NCI-H345 treated with DMSO at 0.1 percent for 48 hours (cell line): ENCODE results near the gene TMPRSS11D.

ENCODE experiments used
- DNase-seq: peaks from one replicate; lab custom pipeline; 2025; ENCODE audit not compliant: unreplicated experiment; lab: John Stamatoyannopoulos, UW

TMPRSS11D gene

DNA sequence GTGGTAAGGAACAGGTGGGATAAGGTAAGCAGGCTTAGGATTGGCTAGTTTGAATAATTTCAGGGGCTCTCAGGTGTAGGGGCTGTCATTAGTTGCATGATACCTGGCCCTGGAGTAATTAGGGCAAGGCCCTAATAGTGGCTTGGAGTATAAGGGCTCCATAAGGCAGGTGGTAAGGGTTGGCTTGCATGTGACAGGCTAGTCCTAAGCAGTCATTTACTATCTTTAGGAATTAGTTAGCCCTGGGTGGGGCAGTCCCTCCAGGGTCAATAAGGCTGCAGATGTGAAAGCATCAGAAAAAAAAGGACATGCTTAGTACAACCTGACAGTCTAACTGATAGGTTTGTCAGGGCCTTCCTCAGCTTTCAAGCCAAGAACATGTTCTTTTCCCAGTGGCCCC, 7.8 kb upstream of the TMPRSS11D start:
- no peak for DNase-seq

DNA sequence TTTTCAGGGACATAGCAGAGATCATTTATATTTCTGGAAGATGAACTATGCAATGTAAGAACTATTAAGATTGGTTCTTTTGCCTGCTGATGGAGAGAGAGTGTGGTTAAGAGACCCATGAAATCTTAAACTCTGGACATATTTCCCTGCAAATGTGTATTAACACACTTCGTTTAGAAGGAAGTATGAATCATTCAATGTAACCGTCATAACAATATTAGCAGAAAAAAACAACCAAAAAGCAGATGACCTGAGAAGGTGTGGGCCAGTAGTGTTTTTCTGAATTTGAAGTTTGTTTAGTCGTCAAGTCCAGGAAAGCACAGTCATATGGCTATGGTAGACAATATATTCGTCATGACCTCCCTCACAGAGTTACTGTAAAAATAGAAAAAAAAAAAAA, 2.5 kb upstream of the TMPRSS11D start:
- DNase-seq: no peak

DNA sequence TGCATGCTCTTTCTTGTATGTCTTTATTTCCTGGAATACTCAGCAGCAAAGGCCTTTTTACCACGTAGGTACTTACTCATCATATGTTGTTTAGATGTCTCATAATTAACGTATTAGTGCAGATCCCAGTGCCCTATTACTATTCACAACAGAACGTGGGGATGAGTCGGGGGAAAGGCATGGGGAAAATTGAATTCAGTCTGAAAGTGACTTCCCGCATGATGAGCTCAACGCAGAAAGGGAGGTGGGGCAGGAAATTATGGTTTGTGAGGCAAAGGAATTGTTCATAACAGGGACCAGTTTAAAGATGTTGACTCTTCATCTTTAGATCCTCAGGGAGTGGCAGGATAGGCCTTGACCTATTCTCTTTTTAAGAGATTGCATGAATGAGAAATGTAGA, 2.0 kb upstream of the TMPRSS11D start:
- no peak for DNase-seq

DNA sequence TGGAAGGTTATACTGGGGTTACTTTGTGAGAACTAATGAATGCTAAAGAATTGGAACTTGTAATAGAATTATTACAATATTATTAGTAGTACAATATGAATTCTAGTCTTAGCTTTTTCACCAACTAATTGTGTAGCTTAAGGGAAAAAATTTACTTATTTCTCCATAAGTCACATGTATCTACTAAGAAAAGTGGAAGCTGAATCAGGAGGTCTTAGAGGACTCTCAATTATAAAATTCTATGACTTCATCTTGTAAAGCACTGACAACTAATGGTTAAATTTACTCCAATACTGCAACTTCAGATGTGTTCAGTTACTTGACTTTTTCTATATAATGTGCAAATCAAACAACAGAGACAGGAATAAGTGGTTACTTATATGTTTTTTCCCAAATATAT, 899 bp upstream of the TMPRSS11D start:
- no peak for DNase-seq

DNA sequence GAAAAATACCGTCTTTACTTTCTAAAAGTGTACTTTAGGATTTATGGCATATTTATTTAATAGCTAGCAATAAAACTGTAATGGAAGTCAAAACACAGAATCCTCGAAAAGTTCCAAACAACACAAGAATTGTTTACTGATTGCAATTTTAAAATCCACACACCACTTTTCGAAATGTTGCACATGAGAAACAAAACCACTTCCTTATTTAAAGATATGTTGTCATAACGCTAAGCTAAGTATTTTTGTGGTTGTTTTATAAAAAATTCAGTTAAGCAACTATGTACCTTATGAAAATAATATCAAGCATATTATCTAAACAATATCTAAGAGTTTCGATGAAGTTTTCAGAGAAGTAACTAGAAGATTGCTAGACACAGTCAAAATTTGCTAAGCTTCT, 344 bp downstream of the TMPRSS11D start:
- DNase-seq: no peak

DNA sequence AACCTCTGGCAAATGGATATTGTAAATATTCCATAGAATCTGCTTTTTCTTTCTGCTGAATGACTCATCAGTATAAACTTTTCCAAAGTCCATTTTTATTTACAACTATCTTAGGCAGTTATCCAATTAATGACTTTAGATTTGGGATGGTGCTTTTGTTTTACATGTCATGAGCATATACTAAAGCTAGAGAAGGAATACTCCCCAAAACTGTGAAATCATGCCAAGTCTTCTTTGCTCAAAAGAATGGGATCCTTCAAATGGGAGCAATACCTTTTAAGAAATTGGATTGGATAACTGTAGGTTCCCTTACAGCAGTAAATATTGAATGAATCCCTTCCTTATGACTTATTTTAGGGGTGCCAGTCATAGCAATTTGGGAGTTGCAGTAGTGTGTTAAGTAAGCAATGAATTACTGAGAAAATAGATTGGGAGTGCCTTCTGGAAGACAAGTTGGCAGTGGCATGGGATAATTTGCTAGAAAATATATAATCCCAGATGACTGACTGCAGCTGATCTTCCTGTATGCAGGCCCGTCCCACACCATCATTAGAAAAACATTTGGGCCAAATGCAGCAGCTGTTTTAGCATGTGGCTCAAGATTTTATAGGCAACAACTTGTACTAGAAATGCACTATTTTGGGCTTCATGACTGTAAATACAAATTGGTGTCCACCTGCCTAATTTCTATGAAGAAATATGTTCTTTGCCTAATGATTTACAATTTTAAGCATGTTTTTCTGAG, 2.8 kb downstream of the TMPRSS11D start:
- no peak for DNase-seq

DNA sequence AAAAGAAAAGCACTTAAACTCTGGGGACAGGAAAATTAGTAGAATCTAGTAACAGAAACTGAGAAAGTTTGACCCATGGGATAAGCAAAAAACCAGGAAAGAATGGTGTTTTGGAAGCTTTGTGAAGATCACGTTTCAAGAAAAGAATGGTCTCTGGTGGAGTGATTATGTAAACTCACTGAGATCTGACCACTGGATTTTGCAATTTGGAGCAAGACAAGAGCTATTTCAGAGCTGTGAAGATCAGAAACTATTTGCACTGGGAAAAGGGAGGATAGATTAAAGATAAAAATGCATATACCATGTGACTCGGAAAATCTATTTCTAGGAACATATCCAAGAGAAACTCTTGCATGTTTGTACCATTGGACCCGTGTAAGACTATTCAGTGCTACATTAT, 4.3 kb downstream of the TMPRSS11D start:
- no peak for DNase-seq

DNA sequence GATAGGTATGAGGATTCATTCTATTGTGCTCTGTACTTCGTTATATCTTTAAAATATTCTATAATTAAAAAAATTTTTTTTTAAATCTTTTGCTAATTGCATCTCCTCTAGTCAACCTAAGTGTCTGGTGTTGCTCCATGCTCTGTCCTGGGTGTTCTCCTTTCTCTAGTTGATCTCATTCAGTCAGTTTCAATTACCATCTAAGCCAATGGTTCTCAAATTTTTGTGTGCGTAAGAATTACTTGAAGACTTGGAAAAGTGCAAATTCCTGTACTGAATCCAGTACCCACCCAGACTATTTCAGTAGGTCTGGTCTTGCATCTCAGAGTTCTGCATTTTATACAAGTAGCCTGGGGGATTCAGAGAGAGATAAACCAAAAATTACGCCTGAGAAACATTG, 6.7 kb downstream of the TMPRSS11D start:
- DNase-seq: no peak

DNA sequence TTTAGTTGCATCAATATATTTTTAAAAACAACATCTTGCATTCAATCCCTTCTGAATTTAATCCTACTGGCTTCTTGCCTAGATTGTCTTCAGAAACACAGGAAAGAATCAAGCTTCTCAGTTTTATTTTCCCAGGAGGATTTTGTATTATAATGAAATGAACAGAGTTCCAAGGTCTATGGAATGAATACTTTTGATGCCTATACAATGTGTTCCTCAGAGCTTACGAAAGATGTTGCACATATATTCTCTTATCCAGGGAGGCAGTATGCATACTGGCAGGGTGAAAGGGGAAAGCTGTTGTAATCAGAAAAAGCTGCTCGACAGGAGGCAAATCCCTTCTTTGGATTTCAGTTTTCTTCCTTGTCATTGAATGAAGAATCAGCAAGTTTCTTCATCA, 8.8 kb downstream of the TMPRSS11D start:
- DNase-seq: no peak

DNA sequence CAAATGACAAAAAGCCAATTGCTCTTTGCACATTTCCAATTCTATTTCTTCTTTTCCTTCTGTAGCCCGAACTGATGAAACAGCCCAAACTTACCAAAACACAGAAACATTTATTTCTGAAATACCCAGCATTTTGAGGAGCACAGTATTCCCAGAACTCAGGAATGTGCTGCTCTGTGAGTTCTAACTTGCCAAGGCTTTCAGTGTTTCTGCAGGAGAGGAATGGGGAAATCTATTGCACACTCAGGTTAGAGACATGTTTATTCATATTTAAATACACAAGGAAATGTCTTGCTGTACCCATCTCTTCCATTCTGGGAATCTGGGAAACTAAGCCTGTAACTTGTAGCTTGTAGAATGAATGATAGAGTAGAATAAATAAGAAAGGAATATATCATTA, 10.7 kb downstream of the TMPRSS11D start:
- no peak for DNase-seq

DNA sequence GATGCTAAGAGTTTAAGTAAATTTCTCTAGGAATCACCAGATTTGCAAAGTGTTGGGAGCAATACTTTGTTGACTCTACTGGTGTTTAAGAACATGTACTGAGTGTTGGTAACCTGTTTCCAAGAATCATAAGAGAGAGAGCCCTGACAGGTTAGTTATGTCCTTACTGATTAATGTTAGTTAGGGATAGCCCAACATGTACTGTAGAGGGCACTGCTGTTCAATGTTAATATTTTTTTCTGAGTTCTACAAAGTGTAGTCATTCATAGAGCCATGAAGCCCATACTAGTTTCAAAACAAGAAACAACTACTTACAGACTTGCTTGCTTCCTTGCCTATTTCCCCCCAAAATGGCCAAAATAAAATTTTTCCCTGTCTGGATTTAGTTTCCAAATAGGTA, 11.9 kb downstream of the TMPRSS11D start:
- DNase-seq: no peak

DNA sequence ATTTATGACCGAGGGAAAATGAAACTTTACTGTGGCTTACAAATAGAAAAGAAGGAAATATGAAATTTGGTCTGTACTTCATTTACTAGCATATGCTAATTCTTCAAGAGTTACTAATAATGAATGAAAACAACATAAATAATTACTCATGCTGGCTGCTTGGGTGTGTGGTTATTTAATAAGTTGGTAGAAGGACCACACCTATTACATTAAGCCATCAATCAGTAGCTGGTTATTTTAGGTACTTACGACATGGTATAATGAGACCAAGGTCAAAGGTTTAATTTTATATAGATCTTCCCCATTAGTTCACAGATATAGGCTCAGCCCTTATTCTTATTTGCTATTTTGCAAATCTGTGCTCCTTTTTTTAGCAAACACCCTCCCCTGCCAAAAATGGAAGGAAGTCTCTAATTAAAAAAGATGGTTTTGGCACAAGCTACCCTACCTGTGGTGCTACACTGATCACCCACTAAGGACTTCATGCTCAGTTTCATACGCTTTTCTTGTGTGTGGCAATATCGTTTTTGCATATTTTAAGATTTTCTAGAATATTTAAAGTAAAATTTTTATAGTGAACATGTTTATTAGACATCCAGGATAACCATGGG, 14.1 kb downstream of the TMPRSS11D start:
- DNase-seq: no peak

DNA sequence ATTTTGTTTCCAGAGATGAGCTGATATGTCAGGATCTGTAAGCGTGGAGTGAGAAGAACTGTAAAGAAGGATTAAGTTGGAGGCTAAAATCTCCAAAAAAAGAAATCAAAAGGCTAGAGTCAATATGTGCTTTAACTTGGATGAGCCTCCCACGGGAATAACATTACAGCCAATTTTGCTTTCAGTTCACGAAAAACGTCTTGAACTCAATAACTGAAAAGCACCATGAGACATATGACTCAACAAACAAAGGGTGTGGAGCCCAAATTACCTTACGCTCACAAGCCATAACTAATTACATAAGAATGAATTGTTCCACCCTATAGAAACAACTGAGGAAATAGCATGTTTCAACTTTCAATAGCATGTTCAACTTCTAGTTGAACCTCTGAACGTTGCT, 22.3 kb downstream of the TMPRSS11D start:
- DNase-seq: peak; percentile 6

DNA sequence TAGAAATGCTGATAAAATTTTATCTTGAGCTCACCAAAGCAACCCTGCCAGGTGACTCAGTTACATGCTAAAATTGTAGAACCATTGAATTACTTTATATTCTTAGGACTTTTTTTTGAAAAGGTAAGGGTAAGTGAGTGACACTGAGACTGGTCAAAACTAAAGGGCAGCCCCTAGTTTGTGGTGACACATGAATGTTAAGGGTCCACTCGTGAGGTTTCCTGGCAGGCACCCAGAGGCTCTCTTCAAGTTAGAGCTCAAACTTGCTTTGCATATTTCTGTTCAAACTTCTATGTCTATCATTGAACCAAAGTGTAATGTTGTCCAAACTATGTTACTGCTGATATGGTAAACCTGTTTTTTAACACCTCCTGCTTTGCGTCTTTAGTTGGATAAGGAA, 30.5 kb downstream of the TMPRSS11D start:
- no peak for DNase-seq

DNA sequence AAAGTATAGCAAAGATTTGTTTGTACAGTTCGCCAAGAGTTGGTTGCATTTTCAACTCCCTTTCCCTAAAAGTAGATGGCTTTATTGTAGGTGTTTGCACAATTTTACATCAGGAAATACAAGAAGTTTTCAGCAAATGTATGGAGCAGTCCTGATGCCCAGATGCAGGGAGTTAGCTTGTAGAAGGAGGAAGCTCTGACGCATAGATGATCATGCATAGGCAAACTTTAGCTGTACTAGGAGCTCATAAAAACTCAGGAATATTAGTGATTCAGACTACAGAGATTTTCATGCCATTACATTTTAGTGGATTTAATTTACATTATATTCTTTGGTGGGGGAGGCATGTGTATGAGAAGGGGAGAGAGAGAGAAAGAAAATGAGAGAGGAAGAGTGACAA, 62.9 kb downstream of the TMPRSS11D start:
- no peak for DNase-seq

DNA sequence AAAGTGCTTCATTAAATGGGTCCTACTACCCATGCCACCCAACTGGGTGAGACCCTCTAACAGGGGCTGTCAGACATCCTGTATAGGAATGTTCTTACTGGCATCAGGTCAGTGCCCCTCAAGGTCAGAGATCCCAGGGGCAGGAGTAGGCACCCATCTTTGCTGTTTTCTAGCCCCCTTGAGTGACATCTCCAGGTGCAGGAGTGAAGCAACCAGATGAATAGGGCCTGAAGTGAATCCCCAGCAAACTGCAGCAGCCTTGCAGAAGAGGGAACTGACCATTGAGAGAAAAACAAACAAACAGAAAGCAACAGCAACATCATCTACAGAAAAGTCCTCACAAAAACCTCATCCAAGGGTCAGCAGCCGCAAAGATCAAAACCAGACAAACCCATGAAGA, 73.8 kb downstream of the TMPRSS11D start:
- DNase-seq: no peak

DNA sequence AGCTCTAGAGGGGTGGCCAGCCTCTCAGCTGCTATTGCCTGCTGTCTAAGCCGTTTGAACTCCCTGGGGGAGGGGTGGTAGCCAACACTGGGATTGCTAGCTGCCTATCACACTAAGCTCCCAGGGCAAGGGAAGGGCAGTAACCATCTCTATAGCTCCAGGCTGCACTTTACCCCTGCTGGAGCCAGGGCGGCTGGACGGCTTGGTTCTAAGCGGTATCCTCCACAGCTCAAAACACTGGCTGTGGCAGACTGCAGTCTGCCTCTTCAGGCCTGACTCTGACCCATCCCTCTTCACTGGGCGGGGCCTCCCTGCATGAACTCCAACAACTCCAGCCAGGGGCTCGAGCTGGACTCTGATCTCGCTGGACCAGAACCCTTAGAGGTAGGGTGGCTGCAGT, 74.3 kb downstream of the TMPRSS11D start:
- no peak for DNase-seq

DNA sequence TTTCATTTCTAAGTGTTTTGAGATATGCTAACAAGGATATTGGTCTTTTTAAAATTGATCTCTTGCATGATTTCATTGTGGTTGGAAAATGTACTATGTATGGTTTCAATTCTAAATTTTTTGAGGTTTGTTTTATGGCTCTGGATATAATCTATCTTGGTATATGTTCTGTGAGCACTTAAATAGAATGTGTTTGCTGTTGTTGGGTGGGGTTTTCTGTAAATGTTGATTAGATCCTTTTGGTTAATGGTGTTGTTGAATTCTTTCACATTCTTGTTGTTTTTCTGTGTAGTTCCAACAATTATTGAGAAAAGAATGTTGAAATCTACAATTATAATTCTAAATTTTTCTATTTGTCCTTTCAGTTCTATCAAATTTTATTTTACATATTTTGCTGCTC, 87.0 kb downstream of the TMPRSS11D start:
- no peak for DNase-seq

DNA sequence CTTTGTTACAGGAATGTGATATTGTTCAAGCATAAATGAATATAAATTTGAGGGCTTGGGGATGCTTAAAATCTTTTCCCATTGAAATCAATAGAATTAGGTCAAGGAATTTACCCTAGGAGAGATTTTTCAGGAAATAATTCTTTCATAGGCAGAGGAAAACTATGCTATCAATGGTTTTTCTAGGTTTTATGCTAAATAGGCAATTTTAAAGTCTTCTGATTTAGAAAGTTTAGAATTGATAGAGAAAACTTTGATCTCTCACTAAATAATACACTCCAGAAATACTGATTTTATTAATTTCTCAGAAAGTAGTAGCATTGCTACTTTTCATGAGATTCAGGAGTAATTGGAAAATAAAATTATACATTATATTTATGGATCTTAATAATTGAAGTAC, 93.1 kb downstream of the TMPRSS11D start:
- DNase-seq: no peak

DNA sequence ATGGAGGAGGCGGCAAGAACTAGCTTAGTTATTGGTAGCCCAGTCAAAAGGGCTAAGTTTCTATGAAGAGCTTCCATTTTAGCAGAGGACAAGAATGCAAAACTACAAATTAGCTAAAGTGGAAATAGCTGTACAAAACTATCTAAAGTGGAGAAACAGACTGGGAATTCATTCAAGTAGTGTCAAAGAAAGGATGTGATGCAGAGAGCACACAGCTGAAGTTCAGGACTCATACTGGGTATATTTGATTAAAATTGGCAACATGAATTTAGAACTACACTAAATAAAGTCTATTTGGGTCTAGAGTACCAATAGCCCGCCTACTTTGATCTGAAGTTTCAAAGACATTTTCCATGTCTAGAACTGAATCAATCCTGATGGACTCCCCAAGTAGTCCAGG, 96.5 kb downstream of the TMPRSS11D start:
- no peak for DNase-seq

DNA sequence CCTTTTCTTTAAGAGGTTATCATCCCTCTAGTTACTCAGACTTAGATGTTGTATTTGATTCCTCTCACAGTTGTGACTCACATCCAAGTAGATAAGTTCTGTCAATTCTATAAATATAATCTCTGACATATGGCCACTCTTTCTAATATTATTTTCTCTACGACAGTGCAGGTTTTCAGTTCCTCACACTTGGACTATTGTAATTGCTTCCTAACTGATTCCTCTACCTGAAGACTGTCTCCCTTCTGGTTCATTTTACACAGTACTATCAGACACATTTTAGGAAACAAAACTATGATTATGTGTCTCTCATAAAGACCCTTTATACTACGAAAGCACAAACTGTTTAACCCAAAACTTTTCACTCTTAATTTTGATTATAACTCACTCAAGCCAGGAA, 98.3 kb downstream of the TMPRSS11D start:
- DNase-seq: no peak

DNA sequence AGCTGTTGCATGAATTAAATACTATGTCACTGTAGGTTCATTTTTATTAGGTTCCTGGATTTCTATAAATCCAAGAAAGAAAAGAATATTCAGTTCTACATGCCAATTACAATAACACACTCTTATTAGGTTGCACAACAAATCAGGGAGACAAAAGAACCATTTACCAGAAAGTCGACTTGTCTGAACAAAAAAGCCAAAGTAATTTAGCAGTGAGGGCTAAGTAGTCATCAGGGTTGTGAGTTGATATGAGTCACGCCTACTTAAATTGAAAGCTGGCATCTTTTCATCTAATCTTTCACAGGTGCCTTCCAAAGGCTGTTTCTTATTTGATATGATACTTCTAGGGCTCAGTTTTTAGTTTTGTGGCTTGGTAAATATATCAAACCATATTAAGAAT, 104.2 kb downstream of the TMPRSS11D start:
- no peak for DNase-seq

DNA sequence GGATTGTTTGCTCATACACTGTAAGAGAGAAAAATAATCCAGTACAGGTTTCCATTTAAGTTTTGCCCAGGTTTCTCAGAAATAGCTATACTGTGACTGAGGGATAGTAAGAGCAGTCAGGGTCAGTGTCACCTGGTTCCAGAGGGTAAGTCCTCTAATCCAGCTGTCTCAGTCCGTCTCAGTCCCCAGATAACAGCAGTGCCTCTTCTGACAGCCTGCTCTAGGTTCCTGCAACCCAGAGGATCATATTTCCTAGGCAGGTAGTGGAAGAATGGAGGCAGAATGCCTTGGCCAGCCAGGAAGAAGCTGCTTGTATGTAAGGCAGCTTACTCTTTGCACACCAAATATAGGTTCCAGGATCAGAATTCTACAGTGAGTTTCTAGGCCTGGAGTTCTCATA, 107.1 kb downstream of the TMPRSS11D start:
- DNase-seq: no peak
